ENCODE data around the gene PTPRD. TPM values are rescaled to one million over a fixed set of nuclear protein-coding genes. Genes with fewer than 3 reads are reported as not detected.

Gene PTPRD
- total RNA-seq, 1 donor from 2014 or later: 15.6 TPM

DNA sequence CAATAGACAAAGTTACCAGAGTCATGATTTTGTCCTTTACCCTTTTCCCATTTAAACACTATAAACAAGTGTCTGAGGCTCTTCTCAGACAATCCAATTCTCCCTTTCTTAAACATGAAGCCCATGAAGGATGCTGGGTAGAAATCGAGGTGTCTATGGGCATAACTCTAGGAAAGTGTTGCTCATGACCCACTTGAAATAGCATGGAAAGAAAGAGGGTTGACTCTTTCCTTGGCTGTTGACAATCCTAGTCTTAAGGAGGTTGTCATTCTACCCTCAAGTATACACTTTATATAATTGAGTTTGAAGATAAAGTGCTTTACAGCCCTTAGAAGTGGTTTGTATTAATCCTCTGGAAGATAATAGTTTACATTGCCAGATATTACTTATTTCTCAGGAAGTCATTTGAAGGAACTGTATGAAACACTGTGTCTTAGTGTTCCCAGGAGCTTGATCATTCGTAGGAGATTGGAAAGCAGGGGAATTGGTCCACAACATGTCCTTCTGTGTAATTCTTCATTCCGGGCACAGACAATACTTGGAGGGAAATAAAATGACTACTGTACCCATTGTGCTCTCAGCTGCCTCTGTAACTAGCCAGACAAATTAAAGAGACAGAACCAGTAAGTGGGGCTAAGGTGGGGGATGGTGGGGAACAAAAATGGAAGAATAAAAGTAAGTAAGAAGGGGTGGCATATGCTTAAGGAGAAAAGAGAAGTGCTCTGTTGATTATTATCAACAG lies 1734.9 kb downstream of the PTPRD start:
- intact Hi-C loops (cut with micrococcal nuclease): no loop called here
- no peaks in the 10 kb centered on the region for H3K9me3 ChIP-seq (replicated peaks)
- no peaks in the 10 kb centered on the region for H3K27me3 ChIP-seq (ENCODE audit: low read depth)
- H3K4me3 ChIP-seq: no peak overlapping the region
- TF ChIP-seq CTCF (IDR thresholded peaks at IDR 0.05; ENCODE audit: borderline replicate concordance): no peak
- no peak overlapping the region for H3K27ac ChIP-seq (replicated peaks)
- H3K36me3 ChIP-seq: no peaks in the 10 kb centered on the region
- no peaks in the 10 kb centered on the region for H3K4me1 ChIP-seq
- no peak for DNase-seq

GRCh38 chr9:8876303-8876702 lies 1736.5 kb downstream of the PTPRD start:
- H3K4me3 ChIP-seq: no peak overlapping the region
- intact Hi-C loops (cut with micrococcal nuclease): no loop called here
- no peak overlapping the region for H3K27ac ChIP-seq (replicated peaks)
- no peaks in the 10 kb centered on the region for H3K27me3 ChIP-seq (ENCODE audit: low read depth)
- DNase-seq: no peak
- no peaks in the 10 kb centered on the region for H3K36me3 ChIP-seq
- peaks cover 10% of the 10 kb centered on the region for H3K4me1 ChIP-seq
- no peaks in the 10 kb centered on the region for H3K9me3 ChIP-seq (replicated peaks)
- TF ChIP-seq CTCF (IDR thresholded peaks at IDR 0.05; ENCODE audit: borderline replicate concordance): no peak

- no peak overlapping the region for H3K4me3 ChIP-seq
- intact Hi-C loops (cut with micrococcal nuclease): no loop called here
- no peak for TF ChIP-seq CTCF (IDR thresholded peaks at IDR 0.05; ENCODE audit: borderline replicate concordance)
Observed at GRCh38 chr9:8874482-8874881, 1738.3 kb downstream of the PTPRD start.

GRCh38 chr9:8872802-8873201 lies 1740.0 kb downstream of the PTPRD start:
- DNase-seq: no peak
- Histone ChIP-seq H3K36me3 (no peaks in the 10 kb centered on the region), H3K27me3 (ENCODE audit: low read depth) (no peaks in the 10 kb centered on the region), H3K4me1 (peaks cover 25% of the 10 kb centered on the region), H3K27ac (replicated peaks) (no peak overlapping the region), H3K9me3 (replicated peaks) (no peaks in the 10 kb centered on the region), H3K4me3 (no peak overlapping the region)
- no peak for TF ChIP-seq CTCF (IDR thresholded peaks at IDR 0.05; ENCODE audit: borderline replicate concordance)
- intact Hi-C loops (cut with micrococcal nuclease): no loop called here

More at GRCh38 chr9:8874482-8874881, 1738.3 kb downstream of the PTPRD start:
- Histone ChIP-seq H3K4me1 (peaks cover 17% of the 10 kb centered on the region), H3K27ac (replicated peaks) (no peak overlapping the region), H3K27me3 (ENCODE audit: low read depth) (no peaks in the 10 kb centered on the region), H3K9me3 (replicated peaks) (no peaks in the 10 kb centered on the region), H3K36me3 (no peaks in the 10 kb centered on the region)
- DNase-seq: no peak

DNA sequence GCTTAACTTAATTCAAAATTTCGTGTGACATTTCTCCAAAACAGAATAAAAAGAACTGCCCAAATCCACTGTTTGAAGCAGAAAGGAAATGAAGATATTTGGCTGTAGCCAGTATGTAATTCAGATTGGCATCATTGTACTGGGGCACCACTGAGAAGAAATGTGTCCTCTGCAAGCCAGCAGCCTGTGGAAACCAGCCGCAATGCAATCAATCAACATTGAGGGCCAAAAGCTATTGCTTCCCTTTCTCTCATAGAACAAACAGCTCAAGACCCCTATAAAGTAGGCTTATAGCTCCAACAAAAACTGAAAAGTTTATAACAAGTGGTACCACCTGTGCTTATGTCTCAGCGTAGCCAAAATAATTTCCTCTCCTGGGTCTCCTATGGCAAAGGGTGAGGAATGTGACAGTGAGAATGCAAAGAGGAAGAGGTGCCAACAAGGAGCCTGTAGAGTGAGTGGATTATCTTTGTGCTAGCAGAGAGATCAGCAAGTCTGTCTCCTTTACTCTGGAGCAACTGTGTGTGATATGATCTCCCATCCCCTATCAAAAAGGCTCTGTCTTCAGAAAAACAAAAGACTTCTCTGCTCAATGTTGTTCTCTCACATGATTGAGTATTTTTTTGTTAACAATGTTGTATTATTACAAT lies 1740.9 kb downstream of the PTPRD start:
- intact Hi-C loops (cut with micrococcal nuclease): no loop called here
- Histone ChIP-seq H3K27ac (replicated peaks) (no peak overlapping the region), H3K27me3 (ENCODE audit: low read depth) (no peaks in the 10 kb centered on the region), H3K9me3 (replicated peaks) (no peaks in the 10 kb centered on the region), H3K4me1 (peaks cover 25% of the 10 kb centered on the region), H3K36me3 (no peaks in the 10 kb centered on the region), H3K4me3 (no peak overlapping the region)
- TF ChIP-seq CTCF (IDR thresholded peaks at IDR 0.05; ENCODE audit: borderline replicate concordance): no peak
- DNase-seq: no peak
